SK-N-SH treated with all-trans-retinoic acid at 6 μM for 48 hours (cell line): ENCODE data around the gene TMEM62.

Experiments used
- ATAC-seq: fragments of 200-7000 bp; cut with Tn5 transposase; 3 replicates; pipeline ENCODE4 v1.9.1; 2020; ENCODE audit warnings: mild to moderate bottlenecking, moderate library complexity
- ARNTL ChIP-seq: fragments of 450-650 bp; formaldehyde crosslinking; IDR thresholded peaks from 2 replicates; pipeline ENCODE4 v1.5.0; 2020; ENCODE audit warnings: low read depth, mild to moderate bottlenecking, moderate library complexity, borderline replicate concordance
- BACH2 ChIP-seq: fragments of 250-450 bp; sonication (Bioruptor Pico); IDR thresholded peaks from 2 replicates; pipeline ENCODE4 v1.9.0; 2021; ENCODE audit warnings: mild to moderate bottlenecking, borderline replicate concordance
- CSDC2 ChIP-seq: fragments of 250-450 bp; sonication (Bioruptor Pico); IDR thresholded peaks from 2 replicates; pipeline ENCODE4 v1.5.0; 2020; ENCODE audit warnings: mild to moderate bottlenecking, moderate library complexity
- ESRRG ChIP-seq: fragments of 250-450 bp; sonication (Bioruptor Pico); IDR thresholded peaks from 2 replicates; pipeline ENCODE4 v1.6.1; 2021; ENCODE audit warnings: mild to moderate bottlenecking
- GLIS3 ChIP-seq: fragments of 250-450 bp; sonication (Bioruptor Pico); IDR thresholded peaks from 2 replicates; pipeline ENCODE4 v1.5.0; 2020; ENCODE audit warnings: mild to moderate bottlenecking, moderate library complexity
- ISL1 ChIP-seq: fragments of 250-450 bp; sonication (Bioruptor Pico); IDR thresholded peaks from 2 replicates; pipeline ENCODE4 v2.1.2; 2022; ENCODE audit warnings: mild to moderate bottlenecking, moderate library complexity
- OSR1 ChIP-seq: fragments of 250-450 bp; sonication (Bioruptor Pico); IDR thresholded peaks from 2 replicates; pipeline ENCODE4 v1.8.0; 2022; ENCODE audit warnings: moderate library complexity, mild to moderate bottlenecking, inconsistent platforms
- PPARA ChIP-seq: fragments of 250-450 bp; sonication (Bioruptor Pico); IDR thresholded peaks from 2 replicates; pipeline ENCODE4 v1.5.0; 2020; ENCODE audit warnings: mild to moderate bottlenecking, borderline replicate concordance
- RARB ChIP-seq: fragments of 250-450 bp; sonication (Bioruptor Pico); IDR thresholded peaks from 2 replicates; pipeline ENCODE4 v1.8.0; 2021; ENCODE audit warnings: mild to moderate bottlenecking, moderate library complexity
- SNAI2 ChIP-seq: fragments of 250-450 bp; sonication (Bioruptor Pico); IDR thresholded peaks from 2 replicates; pipeline ENCODE4 v1.5.0; 2020; ENCODE audit warnings: mild to moderate bottlenecking, moderate library complexity
- TOX ChIP-seq: fragments of 250-450 bp; sonication (Bioruptor Pico); IDR thresholded peaks from 2 replicates; pipeline ENCODE4 v1.8.0; 2021; ENCODE audit warnings: mild to moderate bottlenecking, moderate library complexity, borderline replicate concordance
- ZC3H10 ChIP-seq: fragments of 250-450 bp; sonication (Bioruptor Pico); IDR thresholded peaks from 2 replicates; pipeline ENCODE4 v1.5.1; 2021; ENCODE audit warnings: mild to moderate bottlenecking, moderate library complexity
- ZFP3 ChIP-seq: fragments of 250-450 bp; sonication (Bioruptor Pico); IDR thresholded peaks from 2 replicates; pipeline ENCODE4 v1.5.0; 2020; ENCODE audit warnings: mild to moderate bottlenecking, moderate library complexity
- ZFP30 ChIP-seq: fragments of 450-650 bp; formaldehyde crosslinking; IDR thresholded peaks from 2 replicates; pipeline ENCODE4 v1.5.0; 2022; ENCODE audit warnings: mild to moderate bottlenecking, moderate library complexity
- ZNF70 ChIP-seq: fragments of 450-650 bp; formaldehyde crosslinking; IDR thresholded peaks from 2 replicates; pipeline ENCODE4 v1.5.0; 2020; ENCODE audit warnings: mild to moderate bottlenecking, moderate library complexity
- ZNF8 ChIP-seq: fragments of 450-650 bp; formaldehyde crosslinking; IDR thresholded peaks from 2 replicates; pipeline ENCODE4 v1.5.0; 2020; ENCODE audit warnings: mild to moderate bottlenecking, moderate library complexity
- TF ChIP-seq, protein P1 (sequence below): fragments of 250-450 bp; sonication (Bioruptor Pico); IDR thresholded peaks from 2 replicates; pipeline ENCODE4 v1.8.0; 2020; ENCODE audit warnings: mild to moderate bottlenecking, moderate library complexity, borderline replicate concordance
- TF ChIP-seq, protein P2 (sequence below): fragments of 250-450 bp; sonication (Bioruptor Pico); IDR thresholded peaks from 2 replicates; pipeline ENCODE4 v1.5.1; 2021; ENCODE audit warnings: mild to moderate bottlenecking, moderate library complexity
- TF ChIP-seq, protein P3 (sequence below): fragments of 250-450 bp; sonication (Bioruptor Pico); IDR thresholded peaks from 2 replicates; pipeline ENCODE4 v1.5.1; 2020; ENCODE audit warnings: low read depth, mild to moderate bottlenecking, moderate library complexity
- TF ChIP-seq, protein P4 (sequence below): fragments of 250-450 bp; sonication (Bioruptor Pico); IDR thresholded peaks from 2 replicates; pipeline ENCODE4 v1.8.0; 2021; ENCODE audit warnings: low read depth, mild to moderate bottlenecking, moderate library complexity, borderline replicate concordance

TMEM62 gene

GRCh38 chr15:43213466-43213865, 80.1 kb downstream of the TMEM62 start:
- TF ChIP-seq ZFP30 (no peak), ESRRG (CRISPR knock-in tag) (no peak), BACH2 (CRISPR knock-in tag) (no peak), CSDC2 (no peak), ZFP3 (CRISPR knock-in tag) (no peak)
- no peak for ATAC-seq

GRCh38 chr15:43214169-43214568, 80.8 kb downstream of the TMEM62 start:
- TF ChIP-seq OSR1 (CRISPR knock-in tag) (no peak), RARB (CRISPR knock-in tag) (no peak), ISL1 (CRISPR knock-in tag) (no peak), ZC3H10 (CRISPR knock-in tag) (no peak), ZNF70 (no peak), CSDC2 (no peak), ARNTL (CRISPR knock-in tag) (no peak), ZFP3 (CRISPR knock-in tag) (no peak), PPARA (CRISPR knock-in tag) (no peak), GLIS3 (CRISPR knock-in tag) (no peak), SNAI2 (CRISPR knock-in tag) (no peak)
- TF ChIP-seq, protein P1, sequence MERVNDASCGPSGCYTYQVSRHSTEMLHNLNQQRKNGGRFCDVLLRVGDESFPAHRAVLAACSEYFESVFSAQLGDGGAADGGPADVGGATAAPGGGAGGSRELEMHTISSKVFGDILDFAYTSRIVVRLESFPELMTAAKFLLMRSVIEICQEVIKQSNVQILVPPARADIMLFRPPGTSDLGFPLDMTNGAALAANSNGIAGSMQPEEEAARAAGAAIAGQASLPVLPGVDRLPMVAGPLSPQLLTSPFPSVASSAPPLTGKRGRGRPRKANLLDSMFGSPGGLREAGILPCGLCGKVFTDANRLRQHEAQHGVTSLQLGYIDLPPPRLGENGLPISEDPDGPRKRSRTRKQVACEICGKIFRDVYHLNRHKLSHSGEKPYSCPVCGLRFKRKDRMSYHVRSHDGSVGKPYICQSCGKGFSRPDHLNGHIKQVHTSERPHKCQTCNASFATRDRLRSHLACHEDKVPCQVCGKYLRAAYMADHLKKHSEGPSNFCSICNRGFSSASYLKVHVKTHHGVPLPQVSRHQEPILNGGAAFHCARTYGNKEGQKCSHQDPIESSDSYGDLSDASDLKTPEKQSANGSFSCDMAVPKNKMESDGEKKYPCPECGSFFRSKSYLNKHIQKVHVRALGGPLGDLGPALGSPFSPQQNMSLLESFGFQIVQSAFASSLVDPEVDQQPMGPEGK (CRISPR knock-in tag), result no peak
- TF ChIP-seq, protein P2, sequence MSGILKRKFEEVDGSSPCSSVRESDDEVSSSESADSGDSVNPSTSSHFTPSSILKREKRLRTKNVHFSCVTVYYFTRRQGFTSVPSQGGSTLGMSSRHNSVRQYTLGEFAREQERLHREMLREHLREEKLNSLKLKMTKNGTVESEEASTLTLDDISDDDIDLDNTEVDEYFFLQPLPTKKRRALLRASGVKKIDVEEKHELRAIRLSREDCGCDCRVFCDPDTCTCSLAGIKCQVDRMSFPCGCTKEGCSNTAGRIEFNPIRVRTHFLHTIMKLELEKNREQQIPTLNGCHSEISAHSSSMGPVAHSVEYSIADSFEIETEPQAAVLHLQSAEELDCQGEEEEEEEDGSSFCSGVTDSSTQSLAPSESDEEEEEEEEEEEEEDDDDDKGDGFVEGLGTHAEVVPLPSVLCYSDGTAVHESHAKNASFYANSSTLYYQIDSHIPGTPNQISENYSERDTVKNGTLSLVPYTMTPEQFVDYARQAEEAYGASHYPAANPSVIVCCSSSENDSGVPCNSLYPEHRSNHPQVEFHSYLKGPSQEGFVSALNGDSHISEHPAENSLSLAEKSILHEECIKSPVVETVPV (CRISPR knock-in tag), result no peak
- TF ChIP-seq, protein P3, sequence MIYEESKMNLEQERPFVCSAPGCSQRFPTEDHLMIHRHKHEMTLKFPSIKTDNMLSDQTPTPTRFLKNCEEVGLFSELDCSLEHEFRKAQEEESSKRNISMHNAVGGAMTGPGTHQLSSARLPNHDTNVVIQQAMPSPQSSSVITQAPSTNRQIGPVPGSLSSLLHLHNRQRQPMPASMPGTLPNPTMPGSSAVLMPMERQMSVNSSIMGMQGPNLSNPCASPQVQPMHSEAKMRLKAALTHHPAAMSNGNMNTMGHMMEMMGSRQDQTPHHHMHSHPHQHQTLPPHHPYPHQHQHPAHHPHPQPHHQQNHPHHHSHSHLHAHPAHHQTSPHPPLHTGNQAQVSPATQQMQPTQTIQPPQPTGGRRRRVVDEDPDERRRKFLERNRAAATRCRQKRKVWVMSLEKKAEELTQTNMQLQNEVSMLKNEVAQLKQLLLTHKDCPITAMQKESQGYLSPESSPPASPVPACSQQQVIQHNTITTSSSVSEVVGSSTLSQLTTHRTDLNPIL (CRISPR knock-in tag), result no peak
- TF ChIP-seq, protein P4, sequence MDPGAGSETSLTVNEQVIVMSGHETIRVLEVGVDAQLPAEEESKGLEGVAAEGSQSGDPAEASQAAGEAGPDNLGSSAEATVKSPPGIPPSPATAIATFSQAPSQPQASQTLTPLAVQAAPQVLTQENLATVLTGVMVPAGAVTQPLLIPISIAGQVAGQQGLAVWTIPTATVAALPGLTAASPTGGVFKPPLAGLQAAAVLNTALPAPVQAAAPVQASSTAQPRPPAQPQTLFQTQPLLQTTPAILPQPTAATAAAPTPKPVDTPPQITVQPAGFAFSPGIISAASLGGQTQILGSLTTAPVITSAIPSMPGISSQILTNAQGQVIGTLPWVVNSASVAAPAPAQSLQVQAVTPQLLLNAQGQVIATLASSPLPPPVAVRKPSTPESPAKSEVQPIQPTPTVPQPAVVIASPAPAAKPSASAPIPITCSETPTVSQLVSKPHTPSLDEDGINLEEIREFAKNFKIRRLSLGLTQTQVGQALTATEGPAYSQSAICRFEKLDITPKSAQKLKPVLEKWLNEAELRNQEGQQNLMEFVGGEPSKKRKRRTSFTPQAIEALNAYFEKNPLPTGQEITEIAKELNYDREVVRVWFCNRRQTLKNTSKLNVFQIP, result no peak
- ATAC-seq, result no peak

GRCh38 chr15:43214592-43215295, 81.4 kb downstream of the TMEM62 start:
- ATAC-seq, result no peak
- TF ChIP-seq, protein P4, result no peak
- TF ChIP-seq SNAI2 (CRISPR knock-in tag) (no peak), PPARA (CRISPR knock-in tag) (no peak), GLIS3 (CRISPR knock-in tag) (no peak), RARB (CRISPR knock-in tag) (no peak), TOX (CRISPR knock-in tag) (no peak), ZNF8 (CRISPR knock-in tag) (no peak)
- TF ChIP-seq, protein P1 (CRISPR knock-in tag), result no peak
- TF ChIP-seq, all 23 proteins: peak for 0
